Ectodermal cell (in vitro differentiated cells): Measurements from ENCODE around the gene CEP112.

Experiments
- H3K27ac ChIP-seq: 2 replicates; pipeline ENCODE4 v1.7.0; 2013; ENCODE audit warnings: mild to moderate bottlenecking, low read depth, low read length; ENCODE audit not compliant: insufficient read depth, poor library complexity, severe bottlenecking
- H3K27me3 ChIP-seq: 2 replicates; pipeline ENCODE4 v1.7.0; 2013; ENCODE audit warnings: mild to moderate bottlenecking, low read length; ENCODE audit not compliant: insufficient read depth, control insufficient read depth, poor library complexity, severe bottlenecking
- H3K36me3 ChIP-seq: one replicate; pipeline ENCODE4 v1.7.0; 2013; ENCODE audit warnings: low read length; ENCODE audit not compliant: control insufficient read depth, insufficient read depth
- H3K4me1 ChIP-seq: one replicate; pipeline ENCODE4 v1.7.0; 2013; ENCODE audit warnings: low read length; ENCODE audit not compliant: control insufficient read depth, insufficient read depth
- H3K4me3 ChIP-seq: 2 replicates; pipeline ENCODE4 v1.7.0; 2013; ENCODE audit warnings: low read depth, low read length, control low read depth; ENCODE audit not compliant: insufficient read depth
- H3K9me3 ChIP-seq: 2 replicates; pipeline ENCODE4 v1.7.0; 2013; ENCODE audit warnings: mild to moderate bottlenecking, low read length, moderate library complexity; ENCODE audit not compliant: control insufficient read depth
- WGBS, 2 experiments: methylation state at CpG; one replicate each; pipeline ENCODE4 v1.1.7; 2013; ENCODE audit warnings: missing lambda C conversion rate in 2 of 2; 5-methylcytosine and 5-hydroxymethylcytosine counted together

The CEP112 gene

GRCh38 chr17:65609286-65609685, 582.6 kb downstream of the CEP112 start:
- H3K9me3 ChIP-seq = no peaks in the 10 kb centered on the region
- no peaks in the 10 kb centered on the region for H3K36me3 ChIP-seq
- no peaks in the 10 kb centered on the region for H3K27me3 ChIP-seq
- no peak overlapping the region for H3K4me3 ChIP-seq
- H3K27ac ChIP-seq = no peak overlapping the region
- WGBS, 2 experiments = 98 to 100% methylated on average over 2 of the region's 2 CpGs
- no peaks in the 10 kb centered on the region for H3K4me1 ChIP-seq

DNA sequence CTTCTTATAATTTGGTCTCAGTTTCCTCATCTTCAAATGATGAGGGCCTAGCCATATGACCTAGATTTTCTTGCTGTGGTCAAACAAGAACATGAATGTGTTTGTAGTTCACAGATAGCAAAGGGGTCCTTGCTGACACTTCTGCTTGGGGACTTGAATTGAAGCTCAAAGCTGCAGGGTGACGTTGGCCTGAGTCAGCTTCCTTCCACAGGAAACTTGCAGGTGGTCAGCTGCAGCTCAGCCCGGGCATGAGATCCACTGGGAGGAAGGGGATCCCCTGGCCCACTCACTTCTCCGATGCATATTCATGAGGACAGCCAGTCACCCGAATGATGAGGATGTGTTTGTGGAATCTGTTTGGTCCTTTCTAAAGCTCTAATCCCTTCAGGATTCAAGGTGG, 587.9 kb downstream of the CEP112 start:
- Histone ChIP-seq H3K27ac (no peak overlapping the region), H3K36me3 (no peaks in the 10 kb centered on the region), H3K27me3 (no peaks in the 10 kb centered on the region), H3K4me1 (peaks cover 20% of the 10 kb centered on the region), H3K4me3 (no peak overlapping the region), H3K9me3 (no peaks in the 10 kb centered on the region)
- WGBS, 2 experiments = 71 to 76% methylated on average over 4 of the region's 4 CpGs

- Histone ChIP-seq H3K27ac (no peak overlapping the region), H3K9me3 (no peaks in the 10 kb centered on the region), H3K27me3 (no peaks in the 10 kb centered on the region), H3K4me1 (peaks cover 20% of the 10 kb centered on the region), H3K4me3 (no peak overlapping the region), H3K36me3 (no peaks in the 10 kb centered on the region)
- 95 to 98% methylated on average over 2 of the region's 2 CpGs for WGBS, 2 experiments
These were observed 590.1 kb downstream of the CEP112 start for GRCh38 chr17:65601881-65602280.

DNA sequence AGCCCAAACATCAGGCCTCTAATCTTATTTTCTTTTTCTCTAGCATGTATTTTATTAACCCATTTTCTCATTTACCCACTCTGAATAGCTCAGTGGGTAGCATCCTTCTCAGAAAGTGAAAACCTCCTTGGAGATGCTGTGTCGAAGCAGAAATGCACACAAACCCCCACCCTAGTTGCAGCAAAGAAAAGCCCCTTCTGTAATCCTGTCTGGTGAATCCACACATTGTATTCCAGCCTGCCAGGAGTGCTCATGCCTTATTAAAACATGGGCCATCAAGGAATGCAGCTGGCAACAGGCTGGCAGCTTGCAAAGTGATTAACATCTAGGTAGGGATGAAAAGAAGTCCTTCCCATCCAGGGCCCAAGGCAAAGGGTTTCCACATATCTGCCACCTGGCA, 590.8 kb downstream of the CEP112 start:
- Histone ChIP-seq H3K36me3 (no peaks in the 10 kb centered on the region), H3K9me3 (no peaks in the 10 kb centered on the region), H3K27ac (no peak overlapping the region), H3K4me1 (peaks cover 20% of the 10 kb centered on the region), H3K27me3 (no peaks in the 10 kb centered on the region), H3K4me3 (no peak overlapping the region)
- WGBS, 2 experiments = 15 to 41% methylated on average over 1 of the region's 1 CpG

DNA sequence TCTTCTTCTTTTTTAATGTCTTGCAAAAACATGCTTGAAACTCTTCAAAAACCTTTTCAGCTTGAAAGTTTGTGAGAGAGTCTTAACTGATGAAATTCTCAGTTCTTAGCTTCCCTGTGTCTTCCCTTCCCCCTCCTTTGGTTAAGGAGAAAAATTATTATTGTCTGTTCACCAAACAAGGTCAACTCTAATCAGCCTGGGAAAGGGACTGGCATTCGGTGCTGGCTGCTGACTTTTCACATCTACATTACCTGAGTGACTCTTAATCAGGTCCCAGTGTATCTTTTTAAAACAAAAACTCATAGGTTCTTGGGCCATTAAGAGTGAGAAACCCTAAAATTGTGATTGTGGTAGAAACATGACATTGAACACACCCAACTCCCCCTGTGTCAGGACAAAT, 591.4 kb downstream of the CEP112 start:
- no peaks in the 10 kb centered on the region for H3K9me3 ChIP-seq
- peaks cover 23% of the 10 kb centered on the region for H3K4me1 ChIP-seq
- H3K4me3 ChIP-seq = no peak overlapping the region
- no peaks in the 10 kb centered on the region for H3K27me3 ChIP-seq
- WGBS, 2 experiments = 70 to 90% methylated on average over 1 of the region's 1 CpG
- H3K27ac ChIP-seq = no peak overlapping the region
- H3K36me3 ChIP-seq = no peaks in the 10 kb centered on the region

- Histone ChIP-seq H3K36me3 (no peaks in the 10 kb centered on the region), H3K4me1 (peaks cover 32% of the 10 kb centered on the region)
- 81 to 88% methylated on average over 5 of the region's 5 CpGs for WGBS, 2 experiments
These were observed 592.3 kb downstream of the CEP112 start for GRCh38 chr17:65599650-65600049.

DNA sequence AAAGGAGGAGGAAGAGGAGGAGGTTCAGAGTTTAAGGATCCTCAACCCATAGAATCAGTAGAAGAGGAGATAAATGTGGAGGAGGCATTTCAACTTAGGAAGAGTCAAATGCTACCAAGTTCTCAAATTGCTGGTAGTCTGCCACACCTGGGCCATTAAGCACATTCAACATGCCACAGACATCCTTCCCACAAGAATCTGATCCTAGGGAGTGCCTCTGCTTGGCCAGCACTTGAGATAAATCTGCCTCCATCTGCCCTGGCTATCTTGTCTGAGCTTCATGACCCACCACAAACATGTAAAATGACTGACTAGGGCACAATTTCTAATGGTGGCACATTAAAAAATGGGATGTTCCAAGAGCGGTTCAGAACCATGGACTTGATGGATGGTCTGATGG, 593.2 kb downstream of the CEP112 start:
- no peaks in the 10 kb centered on the region for H3K9me3 ChIP-seq
- H3K4me1 ChIP-seq = peaks cover 41% of the 10 kb centered on the region
- H3K27ac ChIP-seq = no peak overlapping the region
- no peaks in the 10 kb centered on the region for H3K36me3 ChIP-seq
- no peaks in the 10 kb centered on the region for H3K27me3 ChIP-seq
- WGBS, 2 experiments = 93 to 95% methylated on average over 1 of the region's 1 CpG
- no peak overlapping the region for H3K4me3 ChIP-seq

More at GRCh38 chr17:65599650-65600049, 592.3 kb downstream of the CEP112 start:
- no peaks in the 10 kb centered on the region for H3K9me3 ChIP-seq
- no peak overlapping the region for H3K4me3 ChIP-seq
- H3K27me3 ChIP-seq = no peaks in the 10 kb centered on the region
- H3K27ac ChIP-seq = no peak overlapping the region

DNA sequence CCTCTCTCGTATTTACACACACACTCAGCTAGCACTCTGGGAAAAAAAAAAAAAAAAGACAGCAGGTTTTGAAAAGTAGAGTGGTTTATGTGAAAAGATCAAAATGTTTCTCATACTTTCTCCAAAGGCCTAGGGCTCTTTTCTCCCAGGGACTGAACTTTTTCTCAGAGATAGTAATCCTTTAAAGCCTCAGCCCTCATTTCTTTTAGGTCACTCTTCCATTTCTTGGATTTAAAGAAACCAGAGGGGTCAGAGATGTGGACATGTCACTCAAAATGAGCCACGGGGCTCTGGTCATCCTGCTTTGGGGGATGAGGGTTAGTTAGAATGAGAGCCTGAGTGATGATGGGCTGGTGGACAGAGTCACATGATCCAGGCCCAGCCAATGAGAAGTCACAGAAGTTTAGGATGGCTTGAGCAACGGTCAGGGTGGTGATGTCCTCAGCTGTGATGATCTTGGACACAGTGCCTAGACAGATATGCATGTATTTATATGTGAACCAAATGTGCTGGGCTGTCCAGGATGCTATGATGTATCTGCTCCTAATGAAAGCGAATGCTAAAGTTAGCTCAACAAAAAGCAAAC, 596.8 kb downstream of the CEP112 start:
- 73 to 79% methylated on average over 3 of the region's 4 CpGs for WGBS, 2 experiments
- peak overlapping the region; percentile 88 for H3K27ac ChIP-seq
- no peaks in the 10 kb centered on the region for H3K9me3 ChIP-seq
- no peaks in the 10 kb centered on the region for H3K36me3 ChIP-seq
- no peak overlapping the region for H3K4me3 ChIP-seq
- H3K27me3 ChIP-seq = no peaks in the 10 kb centered on the region
- H3K4me1 ChIP-seq = peaks cover 33% of the 10 kb centered on the region

DNA sequence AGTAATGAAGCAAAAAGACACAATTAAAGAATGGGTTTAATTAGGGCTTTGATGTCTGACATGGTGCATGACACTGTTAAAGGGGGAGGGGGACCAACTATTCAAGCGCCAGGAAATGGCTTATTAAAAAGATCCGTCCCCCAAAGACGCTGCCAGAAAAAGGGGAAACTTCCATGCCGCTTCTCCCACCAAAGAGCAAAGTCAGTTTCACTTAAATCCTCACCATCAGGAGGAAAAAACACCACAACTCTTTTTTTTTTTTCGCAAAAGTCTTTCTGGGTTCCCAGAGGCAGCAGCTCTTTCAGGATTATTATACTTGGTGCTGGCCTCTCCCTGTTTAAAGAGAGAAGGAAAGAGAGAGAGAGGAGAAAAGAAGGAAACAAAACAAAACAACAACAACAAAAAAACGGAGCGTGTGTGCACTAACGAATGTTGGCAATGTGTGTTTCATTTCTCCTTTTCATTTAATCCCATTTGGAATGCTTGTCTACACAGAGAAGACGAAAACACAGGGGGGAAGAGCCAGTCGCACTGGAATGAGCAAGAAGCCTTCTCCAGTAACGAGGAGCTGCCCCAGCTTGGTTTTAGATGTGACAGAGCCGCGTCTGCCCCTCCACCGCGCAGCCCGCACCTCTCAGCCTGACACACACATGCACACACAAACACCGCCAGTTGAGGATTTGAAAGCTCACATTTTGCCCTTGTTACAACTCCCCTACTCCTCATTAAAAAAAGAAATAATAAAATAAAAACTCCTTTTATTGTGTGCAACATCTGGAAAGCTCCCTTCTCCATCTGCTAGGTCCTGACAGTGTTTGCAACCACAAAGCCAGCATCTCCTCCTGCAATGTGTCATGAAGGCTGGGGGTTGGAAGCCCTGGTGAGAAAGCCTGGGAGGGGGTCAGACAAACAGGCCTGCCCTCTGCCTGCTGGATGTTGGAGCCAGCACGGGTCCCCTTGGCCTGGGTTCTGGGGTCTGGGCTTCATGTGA, 597.8 kb downstream of the CEP112 start:
- H3K27ac ChIP-seq = peak overlapping the region; percentile 88
- no peaks in the 10 kb centered on the region for H3K36me3 ChIP-seq
- 7 to 9% methylated on average over 16 to 18 of the region's 18 CpGs for WGBS, 2 experiments
- H3K27me3 ChIP-seq = no peaks in the 10 kb centered on the region
- H3K9me3 ChIP-seq = no peaks in the 10 kb centered on the region
- peak overlapping the region; percentile 6 for H3K4me3 ChIP-seq
- peaks cover 30% of the 10 kb centered on the region for H3K4me1 ChIP-seq

- Histone ChIP-seq H3K4me1 (peaks cover 30% of the 10 kb centered on the region), H3K36me3 (no peaks in the 10 kb centered on the region), H3K4me3 (no peak overlapping the region), H3K27me3 (no peaks in the 10 kb centered on the region), H3K27ac (peak overlapping the region; percentile 88), H3K9me3 (no peaks in the 10 kb centered on the region)
- WGBS, 2 experiments = 31 to 33% methylated on average over 19 of the region's 19 CpGs
These were observed 598.7 kb downstream of the CEP112 start for GRCh38 chr17:65593092-65593854.
